ENCODE data around the gene GAS7. TPM values are rescaled to one million over a fixed set of nuclear protein-coding genes. Genes with fewer than 3 reads are reported as not detected.

GAS7 gene
- total and polyA plus RNA-seq, 12 donors: 19.8 to 111 (median 61.8) TPM

DNA sequence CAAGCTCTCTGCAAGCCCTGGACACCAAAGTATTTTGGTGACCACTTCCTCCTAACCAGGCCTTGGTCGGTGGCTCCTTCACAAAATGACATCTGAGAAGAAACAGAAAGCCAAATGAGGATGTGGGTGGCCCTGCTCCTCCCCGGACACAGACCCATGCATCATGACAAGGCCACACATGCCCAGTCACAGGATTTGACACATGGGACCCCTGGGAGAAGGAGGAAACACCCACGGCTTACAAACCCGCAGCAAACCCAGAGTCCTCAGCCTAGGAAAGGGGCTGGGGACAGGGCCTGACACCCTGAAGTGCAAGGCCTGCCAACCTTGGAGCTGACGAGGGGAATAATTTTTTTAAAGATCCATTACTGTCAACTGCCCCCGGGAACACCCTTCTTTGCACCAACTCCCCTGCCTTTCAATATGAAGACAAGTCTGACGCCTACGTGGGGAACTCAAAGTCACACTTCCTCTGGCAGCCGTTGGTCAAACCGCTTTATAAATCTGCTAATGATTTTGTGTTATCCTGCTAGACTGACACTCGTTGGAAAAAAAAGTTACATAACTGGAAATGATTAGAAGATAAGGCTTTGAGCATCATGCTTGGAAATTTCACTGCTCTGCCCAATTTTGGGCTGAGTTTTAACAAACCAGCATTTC is 41.3 kb downstream of the GAS7 start:
- 36 to 41% methylated on average over 11 of the region's 11 CpGs for WGBS, 2 donors
- no peaks in the 10 kb centered on the region for H3K9me3 ChIP-seq
- H3K36me3 ChIP-seq: no peaks in the 10 kb centered on the region
- TF ChIP-seq, protein P1, sequence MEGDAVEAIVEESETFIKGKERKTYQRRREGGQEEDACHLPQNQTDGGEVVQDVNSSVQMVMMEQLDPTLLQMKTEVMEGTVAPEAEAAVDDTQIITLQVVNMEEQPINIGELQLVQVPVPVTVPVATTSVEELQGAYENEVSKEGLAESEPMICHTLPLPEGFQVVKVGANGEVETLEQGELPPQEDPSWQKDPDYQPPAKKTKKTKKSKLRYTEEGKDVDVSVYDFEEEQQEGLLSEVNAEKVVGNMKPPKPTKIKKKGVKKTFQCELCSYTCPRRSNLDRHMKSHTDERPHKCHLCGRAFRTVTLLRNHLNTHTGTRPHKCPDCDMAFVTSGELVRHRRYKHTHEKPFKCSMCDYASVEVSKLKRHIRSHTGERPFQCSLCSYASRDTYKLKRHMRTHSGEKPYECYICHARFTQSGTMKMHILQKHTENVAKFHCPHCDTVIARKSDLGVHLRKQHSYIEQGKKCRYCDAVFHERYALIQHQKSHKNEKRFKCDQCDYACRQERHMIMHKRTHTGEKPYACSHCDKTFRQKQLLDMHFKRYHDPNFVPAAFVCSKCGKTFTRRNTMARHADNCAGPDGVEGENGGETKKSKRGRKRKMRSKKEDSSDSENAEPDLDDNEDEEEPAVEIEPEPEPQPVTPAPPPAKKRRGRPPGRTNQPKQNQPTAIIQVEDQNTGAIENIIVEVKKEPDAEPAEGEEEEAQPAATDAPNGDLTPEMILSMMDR (IDR thresholded peaks at IDR 0.05): no peak
- H3K27me3 ChIP-seq: no peaks in the 10 kb centered on the region
- intact Hi-C loops (cut with DNase I): no loop called here
- H3K4me1 ChIP-seq: peaks cover 0 to 45% (median 7%) of the 10 kb centered on the region in 9 donors
- H3K4me3 ChIP-seq: no peak overlapping the region
- DNase-seq (peak; percentile 20 to 49), ATAC-seq (peak; percentile 53 to 79 (median 74))
- peak overlapping the region in 8 of 10 donors; percentile 14 to 84 (median 63) for H3K27ac ChIP-seq

DNA sequence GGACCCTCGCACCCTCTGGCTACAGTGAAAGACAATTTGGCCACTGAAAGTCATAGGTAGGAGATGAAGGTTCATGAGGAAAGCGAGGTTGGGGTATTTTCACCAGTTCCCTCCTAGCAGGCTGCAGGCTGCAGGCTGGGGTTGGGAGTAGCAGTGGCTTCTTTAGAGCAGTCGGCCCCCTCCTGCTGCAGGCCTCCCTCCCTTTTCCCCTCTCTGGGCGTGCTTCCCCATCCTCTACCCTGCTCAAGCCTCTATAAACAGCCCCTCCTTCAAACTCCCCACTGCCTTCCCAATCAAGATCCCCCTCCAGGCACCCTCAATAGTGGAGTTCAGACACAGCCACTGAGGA is 41.8 kb downstream of the GAS7 start:
- peak overlapping the region; percentile 14 to 84 (median 48) for H3K27ac ChIP-seq
- 64 to 78% methylated on average over 4 of the region's 4 CpGs for whole genome bisulfite sequencing, 2 donors
- ATAC-seq: peak in 6 of 8 donors; percentile 38 to 48 (median 44)

DNA sequence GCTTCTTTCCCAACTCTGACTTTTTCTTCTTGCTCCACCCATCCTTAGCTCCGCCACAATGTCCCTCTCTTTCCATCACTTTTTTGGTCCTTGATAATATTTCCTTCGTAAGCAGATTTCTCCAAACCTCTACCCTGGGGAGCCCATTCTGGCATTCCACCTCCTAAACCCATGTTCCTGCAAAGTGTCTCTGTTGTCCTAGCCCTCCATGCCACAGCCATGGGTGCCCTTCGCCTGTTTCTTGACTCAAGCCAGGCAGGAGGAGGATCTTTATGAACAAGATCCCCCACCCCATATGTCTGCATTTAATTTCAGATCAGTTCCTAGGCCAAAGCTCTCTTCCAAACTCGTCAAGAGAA is 42.4 kb downstream of the GAS7 start:
- no peaks in the 10 kb centered on the region for H3K9me3 ChIP-seq
- no peaks in the 10 kb centered on the region for H3K36me3 ChIP-seq
- WGBS, 2 donors: 81 to 87% methylated on average over 4 of the region's 4 CpGs
- intact Hi-C loops (cut with DNase I): no loop called here
- H3K27me3 ChIP-seq: no peaks in the 10 kb centered on the region
- TF ChIP-seq, protein P1 (IDR thresholded peaks at IDR 0.05): no peak
- ATAC-seq (no peak), DNase-seq (no peak)
- H3K4me1 ChIP-seq: peaks cover 0 to 52% (median 17%) of the 10 kb centered on the region in 9 donors
- no peak overlapping the region for H3K4me3 ChIP-seq
- H3K27ac ChIP-seq: peak overlapping the region in 8 of 10 donors; percentile 14 to 84 (median 57)

More for the DNA sequence above, 41.8 kb downstream of the GAS7 start:
- TF ChIP-seq, protein P1 (IDR thresholded peaks at IDR 0.05): no peak
- Histone ChIP-seq H3K36me3 (no peaks in the 10 kb centered on the region), H3K27me3 (no peaks in the 10 kb centered on the region), H3K9me3 (no peaks in the 10 kb centered on the region), H3K4me1 (peaks cover 0 to 47% (median 12%) of the 10 kb centered on the region in 9 donors), H3K4me3 (no peak overlapping the region)
- no peak for DNase-seq
- intact Hi-C loops (cut with DNase I): no loop called here

DNA sequence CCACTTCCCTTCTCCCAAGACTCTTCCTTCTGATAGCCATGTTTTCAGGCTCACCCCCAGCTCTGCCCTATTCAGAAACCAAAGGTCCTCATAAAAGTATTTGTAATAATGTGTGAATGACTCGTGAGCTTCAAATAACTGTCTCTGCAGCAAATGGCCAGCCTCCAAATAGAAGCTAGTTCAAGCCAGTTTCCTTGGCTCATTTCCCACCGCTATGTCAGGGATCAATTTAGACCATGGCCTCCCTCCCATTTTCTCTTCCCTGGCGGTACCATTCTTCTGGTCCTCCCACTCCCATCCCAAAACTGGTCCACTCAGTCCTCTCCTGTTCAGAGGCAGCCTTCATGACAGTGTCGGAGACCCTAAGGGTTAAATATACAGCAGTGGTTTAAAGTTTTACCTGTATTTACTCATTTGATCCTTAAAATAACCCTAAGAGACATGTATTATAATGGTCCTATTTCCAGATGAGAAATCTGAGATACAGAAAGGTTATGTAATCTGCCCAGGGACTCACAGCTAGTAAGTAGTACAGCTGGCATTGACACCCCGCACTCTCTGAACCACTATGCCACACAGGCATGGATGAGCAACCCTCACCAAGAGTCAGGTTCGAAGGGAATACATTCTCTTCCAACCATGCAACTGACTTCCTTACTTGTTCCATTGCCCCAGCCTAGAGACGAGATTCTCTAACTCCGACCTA is 42.9 kb downstream of the GAS7 start:
- ATAC-seq (peak in 4 of 8 donors; percentile 9 to 61 (median 19)), DNase-seq (peak in 1 of 2 donors; percentile 50)
- intact Hi-C loops (cut with DNase I): no loop called here
- 66 to 72% methylated on average over 8 of the region's 8 CpGs for WGBS, 2 donors
- Histone ChIP-seq H3K36me3 (no peaks in the 10 kb centered on the region), H3K9me3 (no peaks in the 10 kb centered on the region), H3K27me3 (no peaks in the 10 kb centered on the region), H3K27ac (peak overlapping the region in 5 of 10 donors; percentile 37 to 84 (median 52)), H3K4me3 (no peak overlapping the region), H3K4me1 (peaks cover 0 to 57% (median 18%) of the 10 kb centered on the region in 9 donors)
- TF ChIP-seq, protein P1 (IDR thresholded peaks at IDR 0.05): no peak

Measured in heart right ventricle (tissue), 16 donors.